Hypothalamus (tissue), 51 donors: ENCODE data around the gene IGFBP7.
"Not testable (repeated sequence)": the region's sequence is repeated elsewhere in the genome, so short reads cannot be mapped to it uniquely, and the experiment has no call there.

Experiments
- DNase-seq, 51 donors: peaks; one replicate each; lab custom pipeline; 2025; lab: John Stamatoyannopoulos, UW

The IGFBP7 gene

DNA sequence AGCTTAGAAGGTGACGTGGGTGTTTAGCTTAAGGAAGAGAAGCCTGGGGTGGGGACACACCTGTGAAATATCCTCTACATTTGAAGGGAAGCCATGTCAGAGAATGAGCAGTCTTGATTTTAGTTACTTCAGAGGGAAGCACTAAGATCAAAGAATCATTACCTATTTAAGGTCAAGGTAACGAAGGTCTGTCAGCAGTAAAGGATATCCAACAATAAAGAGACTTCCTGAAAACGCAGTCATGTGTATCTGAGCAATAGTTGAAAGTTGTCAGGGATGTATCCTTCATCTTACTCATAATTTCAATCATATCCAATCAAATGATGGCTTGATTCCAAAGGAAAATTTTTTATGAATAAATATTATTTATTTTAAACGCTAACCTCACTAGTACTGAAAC, 33.5 kb downstream of the IGFBP7 start:
- no peak for DNase-seq

DNA sequence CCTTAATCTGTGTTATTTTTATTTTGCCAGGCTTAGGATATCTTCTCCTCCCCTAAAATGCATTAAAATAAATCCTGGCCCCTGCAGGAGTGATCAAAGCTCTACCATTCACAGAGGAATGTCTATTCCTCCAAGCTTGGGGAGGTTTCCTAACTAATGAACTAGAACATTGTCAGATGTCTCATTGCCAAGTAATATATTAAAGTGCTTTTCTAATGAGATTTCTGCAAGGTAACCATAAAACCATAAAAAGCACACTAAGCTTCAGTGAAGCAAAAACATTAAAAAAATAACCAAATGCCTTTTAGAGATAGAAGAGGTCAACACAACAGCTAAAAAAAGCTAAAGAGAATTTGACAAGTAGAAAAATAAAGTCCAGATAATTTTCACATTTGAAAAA, 34.8 kb downstream of the IGFBP7 start:
- DNase-seq = no peak

GRCh38 chr4:57074744-57075143, 35.4 kb downstream of the IGFBP7 start:
- DNase-seq = no peak

DNA sequence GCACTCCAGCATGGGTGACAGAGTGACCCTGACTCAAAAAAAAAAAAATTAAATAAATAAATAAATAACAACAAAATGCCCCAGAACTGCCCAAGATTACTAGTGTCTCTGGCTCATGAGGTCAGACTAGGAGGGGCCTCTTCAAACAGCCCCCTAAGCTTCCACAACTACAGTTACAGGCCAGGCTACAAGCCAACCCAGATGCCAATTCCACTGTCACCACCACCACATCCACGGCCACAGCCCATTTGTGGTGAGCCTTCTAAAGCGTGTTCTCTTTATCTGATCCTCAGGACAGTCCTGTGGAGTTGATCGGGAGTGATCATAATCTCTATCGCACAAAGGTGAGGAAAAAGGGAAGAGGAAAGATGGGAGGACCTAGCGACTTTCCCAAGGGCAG, 36.6 kb downstream of the IGFBP7 start:
- DNase-seq = no peak

GRCh38 chr4:57071326-57071725, 38.9 kb downstream of the IGFBP7 start:
- no peak for DNase-seq

DNA sequence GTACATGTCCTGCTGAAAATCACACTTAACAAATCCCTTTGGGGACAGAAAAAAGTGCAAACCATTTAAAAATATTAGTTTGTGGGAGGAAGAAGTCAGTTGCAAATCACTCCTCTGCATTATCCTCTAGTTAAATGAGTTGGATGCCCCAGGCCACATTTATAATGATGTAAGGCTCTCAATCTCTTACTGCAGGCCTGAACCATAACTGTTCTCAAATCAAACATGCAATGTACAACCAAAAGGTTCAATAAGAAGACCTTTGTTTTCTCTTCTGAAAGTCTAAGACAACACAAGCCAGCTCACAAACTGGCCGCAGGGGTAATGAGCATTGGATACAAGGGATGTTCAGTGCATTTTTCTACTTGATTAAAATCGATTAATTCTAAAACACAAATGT, 39.7 kb downstream of the IGFBP7 start:
- no peak for DNase-seq

DNA sequence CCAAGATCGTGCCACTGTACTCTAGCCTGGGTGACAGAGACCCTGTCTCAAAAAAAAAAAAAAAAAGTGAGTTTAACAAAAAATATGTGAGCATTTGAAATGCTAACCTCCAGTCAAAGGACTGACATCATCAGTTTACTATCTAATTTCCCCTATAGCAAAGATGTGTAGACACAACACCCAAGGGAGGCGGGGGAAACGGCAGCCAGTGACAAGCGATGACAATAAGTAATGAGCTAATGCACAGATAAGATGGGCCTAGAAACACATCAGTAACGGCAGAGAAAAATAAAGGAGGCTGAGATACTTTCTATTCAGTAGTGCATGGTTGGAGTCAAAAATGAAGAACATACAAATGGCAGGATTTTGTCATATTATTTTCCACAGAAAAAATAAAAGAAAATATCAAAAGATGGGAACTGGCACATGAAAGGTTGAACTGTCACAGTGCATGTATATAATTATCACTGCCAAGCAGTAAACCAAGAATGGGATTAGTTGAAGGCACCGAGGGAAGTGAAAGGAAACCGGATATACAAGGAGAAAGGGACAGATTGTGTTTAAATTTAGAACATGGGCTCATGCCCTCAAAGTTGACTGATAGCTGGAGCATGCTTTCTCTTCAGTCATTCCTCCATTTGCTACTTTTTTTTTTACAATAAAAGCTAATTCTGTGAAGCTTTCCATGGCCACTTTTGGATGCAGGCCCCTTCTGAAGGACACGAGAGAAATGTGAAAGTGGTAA, 41.8 kb downstream of the IGFBP7 start:
- no peak for DNase-seq

DNA sequence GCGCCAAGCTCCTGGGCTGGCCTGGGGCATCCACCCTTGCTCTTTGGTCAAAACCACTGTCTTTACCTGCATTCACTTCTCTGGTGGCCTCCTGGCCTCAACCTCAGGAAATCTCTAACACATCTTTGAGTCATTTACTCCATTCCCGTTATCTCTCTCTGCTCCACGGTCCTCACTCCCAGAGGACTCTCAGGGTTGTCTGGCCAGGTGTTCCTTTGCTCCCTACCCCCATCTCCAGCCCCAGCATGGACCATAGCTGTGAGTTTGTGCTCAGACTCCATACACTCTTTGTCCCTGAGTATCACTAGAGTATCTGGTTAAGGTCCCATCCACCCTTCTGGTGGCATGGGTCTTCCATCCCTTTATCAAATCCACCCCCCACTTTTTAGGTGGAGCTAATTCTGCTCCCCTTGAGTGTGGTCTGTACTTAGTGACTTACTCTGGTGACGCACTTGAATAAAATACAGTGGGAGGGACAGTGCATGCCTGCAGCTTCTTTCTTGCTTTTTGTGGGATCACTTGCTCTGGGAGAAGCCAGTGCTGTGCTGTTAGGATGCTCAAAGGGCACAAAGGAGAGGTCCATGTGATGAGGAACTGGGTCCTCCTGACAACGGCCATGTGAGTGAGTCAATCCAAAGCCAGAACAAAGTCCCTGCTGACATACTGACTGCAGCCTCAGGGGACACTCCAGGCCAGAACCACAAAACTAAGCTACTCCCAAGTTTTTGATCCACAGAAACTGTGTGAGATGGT, 44.3 kb downstream of the IGFBP7 start:
- no peak for DNase-seq

DNA sequence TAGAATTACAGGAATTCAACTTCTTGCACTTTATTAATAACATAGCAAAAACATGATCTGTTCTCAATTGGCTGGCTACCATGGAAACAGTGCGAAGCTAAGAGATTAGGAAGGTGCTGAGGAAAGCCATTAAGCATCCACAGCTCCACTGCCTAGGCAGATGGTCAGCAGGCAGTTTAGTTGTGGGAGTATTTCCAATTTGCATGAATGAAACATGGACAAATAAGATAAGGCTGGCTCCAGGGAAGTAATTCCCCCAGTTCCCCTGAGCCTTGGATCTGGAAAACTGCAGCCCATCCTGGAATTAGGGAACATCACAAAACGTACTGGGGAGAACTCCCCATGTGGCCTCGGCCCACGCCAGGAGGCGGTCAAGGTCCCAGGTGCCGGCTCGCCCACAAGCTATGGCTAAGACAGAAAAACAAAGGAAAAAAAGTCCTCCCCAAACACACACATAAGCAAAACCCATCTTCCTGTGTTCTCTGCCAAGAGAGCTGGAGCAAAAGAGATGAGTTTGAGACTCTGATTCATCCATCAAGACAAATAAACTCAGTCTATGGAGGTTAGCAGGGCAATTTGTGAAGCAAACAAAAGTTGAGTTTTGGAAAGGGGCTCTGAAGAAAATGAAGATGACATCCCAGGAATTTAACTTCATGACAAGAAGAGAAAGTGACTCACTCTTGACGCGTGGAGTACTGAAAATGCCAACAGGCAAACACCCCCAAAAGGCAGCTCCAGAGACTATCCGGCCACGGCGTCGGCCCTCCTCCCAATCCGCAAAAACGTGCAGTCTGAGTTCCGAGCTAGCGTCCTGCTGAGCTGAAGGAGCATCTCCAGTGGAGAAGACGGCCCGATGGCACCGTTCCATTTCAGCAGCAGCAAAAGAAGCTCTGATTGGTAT, 45.1 kb downstream of the IGFBP7 start:
- peak in 1 of 51 donors; percentile 15 for DNase-seq

DNA sequence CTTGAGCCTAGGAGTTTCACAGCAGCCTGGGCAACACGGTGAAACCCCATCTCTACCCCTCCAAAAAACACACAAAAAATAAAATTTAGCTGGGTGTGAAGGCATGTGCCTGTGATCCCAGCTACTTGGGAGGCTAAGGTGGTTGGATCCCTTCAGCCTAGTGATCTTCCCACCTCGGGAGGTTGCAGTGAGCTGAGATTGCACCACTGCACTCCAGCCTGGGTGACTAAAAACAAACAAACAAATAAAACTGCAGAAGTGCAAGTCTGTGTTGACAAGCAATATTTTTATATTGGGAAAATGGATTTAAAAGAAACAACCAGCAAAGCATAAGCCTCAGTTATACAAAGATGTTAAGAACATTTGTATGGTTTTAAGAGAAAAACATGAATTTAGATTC, 46.1 kb downstream of the IGFBP7 start:
- DNase-seq = no peak

DNA sequence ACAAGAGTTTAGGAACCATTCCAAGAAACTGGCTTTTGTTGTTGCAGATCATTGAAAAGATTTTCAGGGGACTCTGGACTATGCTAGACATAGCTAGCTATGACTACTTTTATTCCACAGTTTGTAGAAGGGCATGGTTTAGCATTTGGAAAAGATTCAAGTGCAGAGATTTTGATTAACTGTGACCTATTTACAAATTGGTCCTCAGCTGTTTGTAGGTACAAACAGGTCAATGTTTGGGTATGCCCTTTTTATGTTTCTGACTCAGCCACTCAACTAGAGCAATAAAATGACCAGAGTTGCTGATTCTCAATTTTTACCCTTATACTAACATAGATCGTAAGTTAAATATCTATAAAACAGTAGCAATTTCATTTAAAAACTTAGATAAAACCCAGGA, 46.7 kb downstream of the IGFBP7 start:
- no peak for DNase-seq

- DNase-seq = no peak
Observed at GRCh38 chr4:57061395-57061794, 48.8 kb downstream of the IGFBP7 start.

DNA sequence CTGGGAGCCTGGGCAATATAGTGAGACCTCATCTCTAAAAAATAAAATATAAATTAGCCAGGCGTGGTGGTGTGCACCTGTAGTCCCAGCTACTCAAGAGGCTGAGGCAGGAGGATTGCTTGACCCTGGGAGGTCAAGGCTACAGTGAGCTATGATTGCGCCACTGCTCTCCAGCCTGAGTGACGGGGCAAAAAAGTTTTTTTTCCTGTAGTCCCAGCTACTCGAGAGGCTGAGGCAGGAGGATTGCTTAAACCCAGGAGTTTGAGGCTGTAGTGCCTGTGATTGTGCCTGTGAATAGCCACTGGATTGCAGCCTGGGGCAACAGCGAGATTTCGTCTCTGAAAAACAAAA, 49.5 kb downstream of the IGFBP7 start:
- not testable (repeated sequence) for DNase-seq

DNA sequence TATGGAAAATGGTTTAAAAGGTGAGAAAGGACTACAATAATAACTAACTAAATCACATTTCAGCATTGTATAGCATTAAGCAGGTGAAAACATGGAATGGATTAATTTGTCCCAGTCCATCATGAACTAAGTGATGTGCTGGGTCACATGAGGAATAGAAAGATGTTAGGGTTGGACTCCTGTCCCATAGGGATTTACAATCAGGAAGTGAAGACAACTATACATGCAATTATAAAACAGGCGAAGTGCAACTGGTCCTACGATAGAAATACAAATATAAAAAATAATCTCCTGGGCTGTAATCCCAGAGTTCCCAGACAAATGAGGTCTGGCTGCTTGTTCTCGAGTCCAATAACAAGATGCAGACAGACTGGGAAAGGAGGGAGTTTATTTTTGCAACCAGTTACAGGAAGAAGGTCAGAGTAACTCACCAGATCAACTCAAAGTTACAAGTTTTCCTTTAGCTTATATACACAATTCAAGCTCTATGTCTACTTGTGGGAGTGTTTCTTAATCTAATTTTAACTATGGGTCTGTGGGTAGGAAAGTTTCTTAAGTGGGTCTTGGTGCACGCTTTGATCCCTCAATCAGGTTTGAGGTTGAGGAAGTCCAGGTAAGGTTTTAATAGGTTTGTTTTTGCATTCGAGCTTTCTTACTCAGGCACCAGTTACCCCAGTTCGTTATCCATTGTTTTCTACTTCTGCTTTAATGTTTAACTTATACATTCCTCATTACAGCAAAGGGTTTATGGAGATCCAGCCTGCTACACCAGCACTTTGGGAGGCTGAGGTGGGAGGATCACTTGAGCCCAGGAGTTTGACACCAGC, 50.1 kb downstream of the IGFBP7 start:
- no peak for DNase-seq

- DNase-seq = peak in 13 of 51 donors; percentile 3 to 47 (median 30)
Observed at GRCh38 chr4:57055886-57056285, 54.3 kb downstream of the IGFBP7 start.

DNA sequence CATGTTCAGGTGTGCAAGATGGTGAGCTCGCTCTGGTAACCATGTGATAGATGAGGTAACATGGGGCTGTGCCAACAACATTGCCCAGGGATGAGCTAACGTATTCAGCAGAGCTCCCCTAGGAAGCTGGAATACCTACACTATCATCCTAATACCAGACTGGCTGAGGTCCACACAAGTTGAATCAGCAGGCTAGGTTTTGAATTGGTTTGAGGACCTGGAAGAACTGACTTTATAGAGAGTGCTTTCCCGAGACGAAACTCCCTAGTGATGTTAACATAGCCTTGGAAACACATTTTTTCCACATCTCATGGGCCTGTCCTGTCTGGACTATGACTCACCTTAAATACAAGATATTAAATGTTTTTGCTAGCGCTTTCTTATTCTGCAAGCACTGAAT, 56.7 kb downstream of the IGFBP7 start:
- DNase-seq = no peak

DNA sequence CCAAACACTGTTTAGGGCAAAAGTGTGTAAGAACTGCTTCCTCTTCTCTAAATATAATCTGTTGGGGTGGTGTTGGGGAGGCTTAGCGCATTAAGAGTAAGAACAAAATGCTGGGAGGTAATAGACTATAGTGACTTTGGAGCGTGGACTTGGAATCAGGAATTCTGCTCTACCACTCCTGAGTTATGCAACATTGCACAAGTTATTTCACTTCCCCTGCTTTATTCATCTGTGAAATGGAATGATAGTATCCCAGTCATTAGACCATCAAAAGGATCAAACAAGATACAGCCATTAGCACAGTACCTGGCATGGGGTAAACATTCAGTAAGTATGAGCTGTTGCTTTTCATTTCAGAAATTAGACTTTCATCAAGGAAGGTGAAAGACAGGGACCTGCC, 58.7 kb downstream of the IGFBP7 start:
- DNase-seq = no peak

DNA sequence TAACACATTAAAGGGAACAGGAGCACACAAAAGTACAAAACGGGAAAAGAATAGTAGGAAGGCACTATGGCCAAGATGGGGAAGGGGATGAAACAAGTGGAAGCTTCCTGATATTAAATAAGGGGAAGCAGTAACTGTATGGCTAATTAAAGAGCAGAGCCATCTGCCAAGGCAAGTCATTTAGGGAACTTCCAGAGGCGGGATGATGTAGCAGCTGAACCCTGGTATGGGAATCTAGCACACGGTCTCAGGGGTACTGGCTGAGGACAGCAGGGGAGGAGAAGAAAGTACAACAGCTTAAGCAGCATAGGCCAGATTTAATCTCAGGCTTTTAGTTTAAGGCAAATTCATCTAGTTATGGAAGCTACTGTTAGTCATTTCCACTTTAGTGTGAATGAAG, 59.1 kb downstream of the IGFBP7 start:
- no peak for DNase-seq

DNA sequence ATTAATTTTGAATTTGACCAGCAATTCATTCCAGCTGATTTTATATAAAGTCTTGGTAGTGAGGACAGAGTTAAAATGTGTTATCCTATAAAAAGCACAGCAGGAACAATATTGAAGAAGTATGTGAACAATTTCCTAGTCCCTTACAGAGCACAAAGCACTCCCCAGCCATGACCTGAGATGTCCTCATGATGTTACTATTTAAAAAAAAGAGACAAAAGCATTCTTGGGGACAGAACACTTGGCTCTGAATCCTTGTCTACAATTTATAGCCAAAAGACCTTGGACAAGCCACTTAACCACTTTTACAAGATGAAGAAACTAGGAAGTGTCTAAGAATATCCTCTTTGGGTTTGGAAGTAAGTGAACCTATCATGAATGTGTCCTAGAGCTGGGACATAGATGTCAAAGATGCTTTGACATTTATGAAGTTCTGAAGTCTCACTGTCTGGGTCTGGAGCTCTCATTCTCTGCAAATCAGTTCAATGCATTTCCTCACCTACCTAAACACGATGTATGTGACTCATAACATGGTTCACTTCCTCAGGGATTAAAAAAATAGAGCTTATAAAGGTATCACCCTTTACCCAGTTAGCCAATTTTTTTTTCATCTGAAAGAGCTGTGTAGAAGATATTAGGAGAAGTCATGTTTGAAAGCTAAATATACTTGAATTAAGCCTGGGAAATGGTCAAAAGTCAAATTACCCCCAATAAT, 61.4 kb downstream of the IGFBP7 start:
- no peak for DNase-seq

GRCh38 chr4:57047046-57047445, 63.1 kb downstream of the IGFBP7 start:
- not testable (repeated sequence) for DNase-seq
